Thymus (tissue), 11 donors: ENCODE results near the gene ZSCAN10. TPM values are rescaled to one million over a fixed set of nuclear protein-coding genes. Genes with fewer than 3 reads are reported as not detected.
"Not testable (repeated sequence)": the region's sequence is repeated elsewhere in the genome, so short reads cannot be mapped to it uniquely, and the experiment has no call there.

Experiments
- DNase-seq, 9 donors: peaks; one replicate each; pipeline ENCODE4 v3.0.0-alpha.2; 2013; ENCODE audit warnings: low spot score in 9 of 9, low read depth in 6 of 9, missing footprints in 1 of 9
- H3K27ac ChIP-seq, 2 donors: one replicate each; pipeline ENCODE4 v1.5.1; 2013; ENCODE audit warnings: control low read depth in 1 of 2, low read depth in 1 of 2, low read length in 1 of 2, mild to moderate bottlenecking in 1 of 2, moderate library complexity in 1 of 2
- H3K27me3 ChIP-seq, 2 donors: one replicate each; pipeline ENCODE4 v1.5.1; 2013; ENCODE audit warnings: low read length in 1 of 2; ENCODE audit not compliant: control insufficient read depth in 2 of 2, insufficient read depth in 1 of 2
- H3K36me3 ChIP-seq, 2 donors: one replicate each; pipeline ENCODE4 v1.5.1; 2013; ENCODE audit warnings: low read length in 1 of 2, mild to moderate bottlenecking in 1 of 2, moderate library complexity in 1 of 2; ENCODE audit not compliant: control insufficient read depth in 2 of 2, insufficient read depth in 2 of 2
- H3K4me1 ChIP-seq, 2 donors: one replicate each; pipeline ENCODE4 v1.5.1; 2013; ENCODE audit warnings: low read length in 2 of 2; ENCODE audit not compliant: control insufficient read depth in 2 of 2, insufficient read depth in 2 of 2
- H3K4me3 ChIP-seq, 2 donors: one replicate each; pipeline ENCODE4 v1.5.1; 2013; ENCODE audit warnings: low read length in 2 of 2, control low read depth in 1 of 2, mild to moderate bottlenecking in 1 of 2
- H3K9me3 ChIP-seq, 2 donors: one replicate each; pipeline ENCODE4 v1.5.1; 2013; ENCODE audit warnings: low read length in 1 of 2, mild to moderate bottlenecking in 1 of 2; ENCODE audit not compliant: control insufficient read depth in 2 of 2, insufficient read depth in 1 of 2
- WGBS: extraction: QIAGEN DNeasy Blood & Tissue Kit; methylation state at CpG from one replicate; pipeline ENCODE4 v1.1.7; 2013; 5-methylcytosine and 5-hydroxymethylcytosine counted together
- polyA plus RNA-seq: library from polyadenylated mRNA; stranded (reverse); fragments of 200-250 nt; gene quantifications from one replicate; pipeline ENCODE4 v1.2.3, GENCODE V29; 2013
- total RNA-seq: library from RNA; stranded (reverse); fragments of 120-200 nt; gene quantifications from one replicate; pipeline ENCODE4 v1.2.4, GENCODE V29; 2013
- donor health status: healthy.

The ZSCAN10 gene
- total and polyA plus RNA-seq, 2 donors = 0.05 to 0.11 TPM

- no peak for DNase-seq
- H3K27ac ChIP-seq = no peak overlapping the region
- no peaks in the 10 kb centered on the region for H3K9me3 ChIP-seq
- H3K27me3 ChIP-seq = peaks cover 0 to 5% of the 10 kb centered on the region in 2 donors
- H3K4me1 ChIP-seq = peaks cover 22 to 49% of the 10 kb centered on the region in 2 donors
- H3K4me3 ChIP-seq = peak overlapping the region; percentile 82 to 89
- H3K36me3 ChIP-seq = peaks cover 8 to 20% of the 10 kb centered on the region in 2 donors
- WGBS = 95% methylated on average over 22 of the region's 22 CpGs
Observed at GRCh38 chr16:3057181-3058138, 41.6 kb downstream of the ZSCAN10 start.

- peaks cover 8 to 20% of the 10 kb centered on the region in 2 donors for H3K36me3 ChIP-seq
Observed at GRCh38 chr16:3056336-3057180, 42.5 kb downstream of the ZSCAN10 start.

GRCh38 chr16:3055734-3056115 is 43.4 kb downstream of the ZSCAN10 start:
- WGBS = 90% methylated on average over 9 of the region's 9 CpGs
- DNase-seq, H3K9me3 ChIP-seq, H3K27ac ChIP-seq, H3K4me3 ChIP-seq: not testable (repeated sequence)
- peaks cover 8 to 20% of the 10 kb centered on the region in 2 donors for H3K36me3 ChIP-seq
- H3K27me3 ChIP-seq = peaks cover 0 to 13% of the 10 kb centered on the region in 2 donors
- peaks cover 22 to 40% of the 10 kb centered on the region in 2 donors for H3K4me1 ChIP-seq

More at GRCh38 chr16:3056336-3057180, 42.5 kb downstream of the ZSCAN10 start:
- no peak overlapping the region for H3K27ac ChIP-seq
- peaks cover 0 to 5% of the 10 kb centered on the region in 2 donors for H3K27me3 ChIP-seq
- H3K9me3 ChIP-seq = no peaks in the 10 kb centered on the region
- no peak overlapping the region for H3K4me3 ChIP-seq
- no peak for DNase-seq
- whole genome bisulfite sequencing = 97% methylated on average over 19 of the region's 19 CpGs
- H3K4me1 ChIP-seq = peaks cover 22 to 44% of the 10 kb centered on the region in 2 donors

- H3K4me3 ChIP-seq = no peak overlapping the region
- no peaks in the 10 kb centered on the region for H3K9me3 ChIP-seq
- DNase-seq = no peak
- H3K27me3 ChIP-seq = peaks cover 0 to 18% of the 10 kb centered on the region in 2 donors
- H3K4me1 ChIP-seq = peaks cover 16 to 35% of the 10 kb centered on the region in 2 donors
- H3K36me3 ChIP-seq = peaks cover 8 to 20% of the 10 kb centered on the region in 2 donors
- WGBS = 62% methylated on average over 17 of the region's 17 CpGs
- no peak overlapping the region for H3K27ac ChIP-seq
Observed at GRCh38 chr16:3054965-3055733, 43.9 kb downstream of the ZSCAN10 start.

GRCh38 chr16:3053330-3053710 is 45.8 kb downstream of the ZSCAN10 start:
- not testable (repeated sequence) for H3K4me3 ChIP-seq, DNase-seq, H3K27ac ChIP-seq, H3K9me3 ChIP-seq
- Histone ChIP-seq H3K4me1 (peaks cover 8 to 24% of the 10 kb centered on the region in 2 donors), H3K27me3 (peaks cover 11 to 34% of the 10 kb centered on the region in 2 donors), H3K36me3 (peaks cover 8 to 20% of the 10 kb centered on the region in 2 donors)
- 95% methylated on average over 13 of the region's 13 CpGs for WGBS

- WGBS = 75% methylated on average over 11 of the region's 12 CpGs
- not testable (repeated sequence) for H3K4me3 ChIP-seq, H3K9me3 ChIP-seq, DNase-seq
- Histone ChIP-seq H3K4me1 (peaks cover 3 to 20% of the 10 kb centered on the region in 2 donors), H3K27ac (peak overlapping the region in 1 of 2 donors; percentile 43), H3K36me3 (peaks cover 8 to 18% of the 10 kb centered on the region in 2 donors), H3K27me3 (peaks cover 17 to 37% of the 10 kb centered on the region in 2 donors)
Observed at GRCh38 chr16:3052571-3053329, 46.3 kb downstream of the ZSCAN10 start.

- no peak overlapping the region for H3K27ac ChIP-seq
- peaks cover 29 to 50% of the 10 kb centered on the region in 2 donors for H3K27me3 ChIP-seq
- DNase-seq = no peak
Observed at GRCh38 chr16:3051494-3051893, 47.6 kb downstream of the ZSCAN10 start.

GRCh38 chr16:3051009-3051408 is 48.1 kb downstream of the ZSCAN10 start:
- H3K27ac ChIP-seq = no peak overlapping the region

More at GRCh38 chr16:3051494-3051893, 47.6 kb downstream of the ZSCAN10 start:
- peaks cover 3 to 17% of the 10 kb centered on the region in 2 donors for H3K4me1 ChIP-seq
- no peak overlapping the region for H3K4me3 ChIP-seq
- H3K36me3 ChIP-seq = peaks cover 8 to 14% of the 10 kb centered on the region in 2 donors
- peaks cover 0 to 4% of the 10 kb centered on the region in 2 donors for H3K9me3 ChIP-seq
- WGBS = 85% methylated on average over 9 of the region's 9 CpGs

More at GRCh38 chr16:3051009-3051408, 48.1 kb downstream of the ZSCAN10 start:
- Histone ChIP-seq H3K27me3 (peaks cover 34 to 55% of the 10 kb centered on the region in 2 donors), H3K4me3 (no peak overlapping the region), H3K9me3 (peaks cover 0 to 4% of the 10 kb centered on the region in 2 donors), H3K4me1 (peaks cover 3 to 20% of the 10 kb centered on the region in 2 donors), H3K36me3 (peaks cover 8 to 14% of the 10 kb centered on the region in 2 donors)
- DNase-seq = no peak
- WGBS = 45% methylated on average over 4 of the region's 4 CpGs
